ENCODE data around the gene R3HCC1L.

Gene R3HCC1L

GRCh38 chr10:98134431-98135221 is at the start of gene R3HCC1L:
TSS of gene R3HCC1L (plus strand) at chr10:98134657. CDS start at chr10:98208115, 73,458 bp downstream.
- peak; percentile 86 for DNase-seq

- DNase-seq = no peak
Measured at GRCh38 chr10:98085238-98085637, 49.2 kb upstream of the R3HCC1L start.

DNA sequence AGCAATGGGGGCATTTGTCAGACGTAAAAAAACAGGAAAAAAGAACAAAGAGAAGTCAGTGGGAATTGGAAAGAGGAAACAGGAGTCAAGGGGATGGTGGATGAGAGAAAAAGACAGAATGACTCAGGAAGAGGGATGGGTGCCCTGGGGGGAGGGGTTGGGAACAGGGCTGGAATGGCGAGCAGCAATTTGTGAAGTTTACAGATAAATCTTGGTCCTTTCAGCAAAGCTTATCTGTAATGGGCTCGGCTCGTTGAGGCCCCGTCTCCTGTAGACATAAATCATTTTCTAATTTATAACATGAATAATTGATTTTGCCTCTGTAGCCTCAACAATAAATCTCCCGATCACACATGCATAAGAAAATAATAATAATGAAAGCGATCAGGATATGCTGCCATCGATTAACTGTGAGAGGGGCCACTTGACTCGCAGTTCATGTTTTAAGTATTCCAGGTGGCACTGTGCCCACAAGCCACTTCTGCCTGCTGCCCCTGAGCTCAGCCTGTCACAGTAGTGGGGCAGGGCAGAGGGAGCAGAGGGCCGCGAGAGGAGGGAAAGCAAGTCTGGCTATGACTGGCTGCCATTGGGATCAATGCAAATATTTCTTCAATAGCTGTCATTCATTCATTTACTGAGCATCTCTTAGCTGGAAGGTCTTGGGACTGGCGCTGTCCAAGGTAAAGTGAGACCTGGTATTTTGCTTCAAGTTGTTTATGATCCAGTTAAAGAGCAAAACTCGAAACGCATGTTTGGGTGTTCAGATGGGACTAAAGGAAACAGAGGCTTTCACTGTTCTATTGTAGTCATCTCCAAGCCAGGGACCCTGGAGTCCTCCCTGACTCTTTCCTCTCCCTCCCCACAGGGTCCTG is 47.4 kb upstream of the R3HCC1L start:
- DNase-seq = no peak

DNA sequence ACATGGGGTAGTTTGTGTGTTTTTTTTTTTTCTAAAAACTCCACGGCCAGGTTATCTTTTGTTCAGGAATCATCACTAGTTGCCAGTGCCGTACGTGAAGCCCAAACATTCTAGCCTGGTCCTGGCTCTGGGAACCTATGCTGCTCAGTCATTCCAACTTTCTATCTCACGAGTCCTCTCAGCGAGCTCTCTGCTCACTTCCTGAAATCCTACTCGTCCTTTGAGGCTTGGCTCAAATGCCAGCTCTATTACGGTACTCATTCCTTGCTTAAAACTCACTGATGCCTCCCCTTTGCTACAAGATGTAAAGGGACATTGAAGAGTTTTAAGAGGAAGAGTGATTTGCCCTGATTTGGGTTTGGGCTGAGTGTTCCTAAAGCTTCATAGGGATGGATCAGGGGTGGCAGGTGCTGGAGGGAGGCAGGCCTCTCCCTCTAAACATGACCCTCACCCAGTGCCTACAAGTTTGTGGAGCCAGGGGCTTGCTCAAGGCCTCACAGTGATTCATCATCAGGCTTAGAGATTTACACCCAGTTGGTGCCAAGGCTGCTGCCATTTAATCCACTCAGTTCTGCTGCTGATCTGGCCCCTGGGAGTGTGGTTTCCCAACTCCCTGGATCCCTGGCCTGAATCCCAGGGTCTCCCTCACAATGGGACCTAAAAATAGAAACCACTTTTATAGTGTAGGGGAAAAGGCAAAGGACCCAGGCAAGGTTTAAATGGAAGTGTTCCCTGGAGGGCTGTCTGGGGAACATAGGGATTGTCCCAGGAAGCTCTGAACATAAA is 46.1 kb upstream of the R3HCC1L start:
- no peak for DNase-seq

GRCh38 chr10:98090822-98091221 is 43.6 kb upstream of the R3HCC1L start:
- DNase-seq = no peak

GRCh38 chr10:98096316-98096715 is 38.1 kb upstream of the R3HCC1L start:
- no peak for DNase-seq

DNA sequence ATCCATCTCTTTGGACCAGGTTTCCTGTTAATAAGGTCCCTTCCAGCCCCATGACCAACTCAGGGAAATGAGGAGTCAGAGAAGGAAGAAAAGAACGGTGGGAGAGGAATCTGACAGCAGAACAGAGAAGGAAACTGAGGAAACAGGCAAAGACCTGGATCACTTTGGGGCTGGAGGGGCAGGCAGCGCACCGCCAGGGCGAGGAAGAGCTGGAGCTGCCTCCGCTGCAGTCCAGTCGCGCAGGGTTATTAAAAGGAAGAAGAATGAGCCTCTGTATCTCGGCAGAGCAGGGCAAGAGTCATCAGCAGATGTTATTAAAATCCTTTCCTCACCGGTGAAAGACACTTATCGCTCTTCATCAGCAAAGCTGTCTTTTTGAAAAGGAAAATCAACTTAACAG is 37.7 kb upstream of the R3HCC1L start:
- no peak for DNase-seq

DNA sequence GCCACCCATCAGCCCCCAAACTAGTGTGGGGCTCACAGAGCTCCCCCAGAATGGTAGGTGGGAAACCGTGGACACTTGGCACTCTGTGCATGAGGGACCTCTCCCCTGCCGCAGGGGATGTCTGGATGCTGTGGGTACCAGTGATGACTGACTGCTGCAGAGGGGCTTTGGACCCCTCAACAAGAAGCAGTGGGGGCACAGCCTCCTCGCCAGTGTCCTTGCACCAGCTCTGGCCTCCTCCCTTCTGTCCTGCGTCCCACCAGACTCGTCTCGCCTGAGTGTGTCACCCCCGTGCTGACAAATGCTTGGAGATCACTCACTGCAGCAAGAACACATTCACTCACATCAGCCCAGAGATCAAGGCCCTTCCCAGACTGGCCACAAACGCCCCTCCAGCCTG is 37.3 kb upstream of the R3HCC1L start:
- no peak for DNase-seq

DNA sequence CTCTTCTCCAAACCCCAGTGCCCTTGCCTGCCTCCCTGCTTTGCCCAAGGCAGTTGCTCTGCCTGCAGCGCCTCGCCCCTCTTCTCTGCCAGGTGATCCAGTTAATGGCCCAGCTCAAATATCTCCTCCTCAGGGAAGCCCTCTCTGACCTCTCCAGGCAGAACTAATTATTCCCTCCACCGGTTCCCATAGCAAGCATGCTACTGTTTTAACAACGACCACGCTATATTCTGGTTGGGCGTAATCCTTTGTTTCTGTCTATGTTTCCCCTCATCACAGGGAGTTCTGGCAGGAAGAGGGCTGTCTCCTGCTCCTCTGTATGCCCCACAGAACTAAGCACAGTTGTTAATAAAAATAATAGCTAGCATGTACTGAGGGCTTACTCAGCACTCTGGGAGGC is 36.8 kb upstream of the R3HCC1L start:
- no peak for DNase-seq

DNA sequence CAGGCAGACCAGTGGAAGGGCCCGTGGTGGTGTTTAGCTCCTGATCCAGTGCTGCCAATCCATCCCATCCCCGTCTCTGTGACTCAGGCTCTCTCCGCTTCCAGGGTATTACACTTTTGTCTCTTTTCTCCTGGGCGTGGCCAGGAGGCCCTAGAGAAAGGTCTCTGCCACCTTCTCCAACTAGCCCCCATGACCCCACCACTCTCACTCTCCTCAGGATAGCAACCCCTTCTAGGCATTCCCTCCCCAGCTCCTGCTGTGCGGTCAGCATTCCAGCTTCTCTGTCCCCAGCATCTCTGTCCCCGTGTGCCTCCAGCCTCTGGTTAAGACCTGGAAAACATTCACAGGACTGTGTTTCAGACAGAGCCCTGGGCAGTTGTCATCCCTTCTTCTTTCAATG is 36.2 kb upstream of the R3HCC1L start:
- DNase-seq = no peak

DNA sequence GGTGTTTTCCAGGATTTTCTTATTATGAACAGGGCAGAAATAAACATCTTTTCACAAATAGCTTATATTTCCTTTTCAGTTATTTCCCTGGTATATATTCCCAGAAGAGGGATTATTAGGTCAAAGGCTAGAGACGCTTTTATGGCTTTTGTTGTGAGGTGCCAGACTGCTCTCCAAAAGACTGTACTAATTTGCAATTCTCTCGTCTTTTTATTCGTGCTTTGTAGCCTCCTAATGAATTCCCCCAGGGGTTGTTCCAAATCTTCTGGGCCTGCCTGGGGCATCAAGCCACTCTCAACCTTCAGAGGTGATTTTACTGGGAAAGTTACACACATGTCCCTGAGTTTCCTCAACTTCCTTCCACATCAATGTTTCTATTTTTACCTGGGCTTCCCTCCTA is 34.0 kb upstream of the R3HCC1L start:
- DNase-seq = no peak

GRCh38 chr10:98101366-98101765 is 33.1 kb upstream of the R3HCC1L start:
- no peak for DNase-seq

GRCh38 chr10:98104125-98104524 is 30.3 kb upstream of the R3HCC1L start:
- DNase-seq = no peak

DNA sequence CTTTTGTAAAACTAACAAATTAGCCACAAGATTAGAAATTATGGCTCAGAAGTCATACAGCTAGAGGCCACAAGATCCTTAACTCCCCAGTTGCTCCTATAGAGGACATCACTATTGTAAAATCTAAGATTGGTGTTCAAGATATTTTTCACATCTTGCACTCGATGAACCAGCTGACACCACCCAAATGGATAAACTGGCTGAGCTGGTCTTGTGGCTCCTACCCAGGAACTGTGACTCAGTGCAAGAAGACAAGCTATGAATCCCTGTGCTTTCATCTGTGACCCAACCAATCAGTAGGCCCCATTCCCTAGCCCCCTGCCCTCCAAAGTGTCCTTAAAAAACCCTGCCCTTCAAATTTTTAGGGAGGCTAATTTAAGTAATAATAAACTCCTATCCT is 27.9 kb upstream of the R3HCC1L start:
- DNase-seq = no peak

- DNase-seq = no peak
Measured at GRCh38 chr10:98107644-98108430, 26.6 kb upstream of the R3HCC1L start.

DNA sequence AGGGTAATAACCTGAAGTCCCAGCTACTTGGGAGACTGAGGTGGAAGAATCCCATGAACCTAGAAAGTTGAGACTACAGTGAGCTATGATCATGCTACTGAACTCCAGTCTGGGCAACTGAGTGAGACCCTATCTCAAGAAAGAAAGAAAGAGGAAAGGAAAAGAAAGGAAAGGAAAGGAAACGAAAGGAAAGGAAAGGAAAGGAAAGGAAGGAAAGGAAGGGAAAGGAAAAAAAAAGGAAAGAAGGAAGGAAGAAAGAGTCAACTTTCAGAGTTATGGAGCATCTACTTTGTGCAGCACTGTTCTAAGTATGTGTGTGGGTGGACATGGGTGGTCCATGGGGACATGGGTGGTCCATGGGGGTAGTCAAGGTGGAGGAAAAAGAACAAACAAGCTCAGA is 24.1 kb upstream of the R3HCC1L start:
- DNase-seq = no peak

DNA sequence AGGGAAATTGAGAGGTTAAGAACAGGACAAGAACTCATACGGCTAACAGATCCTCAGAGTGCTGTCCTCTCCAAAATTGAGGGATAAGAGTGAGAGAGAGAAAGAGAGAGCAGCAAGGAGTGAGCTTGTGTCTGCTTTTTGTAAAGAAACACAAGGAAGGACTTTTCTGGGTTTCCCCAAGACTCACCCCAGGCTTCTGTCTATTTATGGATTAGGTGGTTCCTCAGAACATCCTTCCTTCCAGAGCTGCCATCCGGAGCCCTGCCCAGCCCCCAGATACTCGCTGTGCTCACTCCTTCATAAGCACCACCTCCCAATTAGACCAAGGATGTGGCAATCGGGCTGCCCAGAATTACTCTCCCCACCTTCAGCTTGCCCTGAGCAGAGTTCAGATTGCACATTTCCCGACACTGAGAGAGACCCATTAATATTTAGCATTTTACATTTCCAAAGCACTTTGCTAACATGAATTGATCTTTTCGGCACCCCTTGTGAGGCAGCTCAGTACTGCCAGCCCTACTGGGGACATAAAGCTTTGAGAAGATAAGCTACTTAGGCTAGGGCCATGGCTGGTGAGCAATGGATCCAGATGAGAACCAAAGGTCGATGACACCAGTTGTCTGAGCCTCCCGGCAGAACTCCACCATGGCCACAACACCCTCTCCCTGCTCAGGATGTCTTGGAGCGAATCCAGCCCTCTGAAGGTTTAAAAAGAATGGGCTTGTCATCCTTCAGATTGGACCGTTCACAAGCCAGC is 19.2 kb upstream of the R3HCC1L start:
- no peak for DNase-seq

DNA sequence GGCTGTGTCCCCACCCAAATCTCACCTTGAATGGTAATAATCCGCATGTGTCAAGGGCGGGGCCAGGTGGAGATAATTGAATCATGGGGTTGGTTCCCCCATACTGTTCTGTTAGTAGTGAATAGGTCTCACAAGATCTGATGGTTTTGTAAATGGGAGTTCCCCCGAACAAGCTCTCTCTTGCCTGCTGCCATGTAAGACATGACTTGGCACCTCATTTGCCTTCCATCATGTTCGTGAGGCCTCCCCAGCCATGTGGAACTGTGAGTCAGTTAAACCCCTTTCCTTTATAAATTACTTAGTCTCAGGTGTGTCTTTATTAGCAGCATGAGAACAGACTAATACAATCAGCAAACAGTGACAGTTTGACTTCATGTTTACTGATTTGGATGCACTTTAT is 14.6 kb upstream of the R3HCC1L start:
- DNase-seq = no peak

- DNase-seq = peak; percentile 7
Measured at GRCh38 chr10:98125940-98126631, 8.4 kb upstream of the R3HCC1L start.

DNA sequence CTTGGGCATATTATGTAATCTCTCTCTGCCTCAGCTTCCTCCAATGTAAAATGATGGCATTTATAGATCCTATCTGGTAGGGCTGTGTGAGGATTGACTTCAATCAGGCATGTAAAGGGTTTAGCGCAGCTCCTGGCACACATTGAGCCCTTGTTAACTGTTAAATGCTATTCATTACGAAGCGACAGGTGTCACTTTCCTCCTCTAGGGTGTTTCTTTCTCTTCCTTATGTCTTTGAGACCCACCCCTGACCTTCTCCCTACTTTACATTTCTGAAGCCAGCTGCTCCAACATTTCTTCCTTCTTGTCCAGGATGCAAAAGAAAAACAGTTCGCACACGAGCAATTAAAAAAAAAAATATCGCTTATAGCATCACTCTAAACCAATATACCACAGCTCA is 5.7 kb upstream of the R3HCC1L start:
- DNase-seq = no peak

GRCh38 chr10:98131619-98132018 is 2.8 kb upstream of the R3HCC1L start:
- no peak for DNase-seq
